Heart left ventricle (tissue), 13 donors: ENCODE data around the gene TMEM8B.

ENCODE experiments used
- POLR2A ChIP-seq, 2 donors: fragments of 450-650 bp; IDR thresholded peaks; one replicate each; pipeline ENCODE4 v1.6.1; 2017; ENCODE audit warnings: antibody characterized with exemption in 2 of 2, mild to moderate bottlenecking in 2 of 2, moderate library complexity in 2 of 2
- TF ChIP-seq, protein P1 (sequence below), 12 donors: fragments of 200-600 bp; sonication (generic) in 4 of 12; IDR thresholded peaks; one replicate each; pipeline versions ENCODE4 v1.5.0 to v1.8.0; 2018 to 2022; ENCODE audit warnings: antibody characterized with exemption in 12 of 12, mild to moderate bottlenecking in 5 of 12
- donor health status: ischemic (EF 13 %, LVEDD 7.1; RV severe dilation, severe dysfunction).
- donor health status: DM: no; HTN: yes; CAD: no.
- donor health status: DM: no; HTN: no; CAD: no.
- donor health status: ischemic (EF 25% LVEDD 6.9; RV normal size, moderate dysfunction).
- donor health status: ischemic (EF 25% LVEDD 5.7; RV mildly dilated, moderate dysfunction).
- donor health status: ischemic (EF 35%, LVEDD 5.7; RV mildly dilated, moderate dysfunction).
- donor health status: nonischemic (EF 11% LVEDD 7.7; RV severe dilation, severe dysfunction).
- donor health status: DM: yes; HTN: yes; CAD: no.
- donor health status: PGD.
- donor health status: ischemic (EF 29% LVEDD 5.4; RV normal size, mild dysfunction).
- donor health status: nonischemic (EF 23%, LVEDD 6.1; RV moderate dilation, normal function).

DNA sequence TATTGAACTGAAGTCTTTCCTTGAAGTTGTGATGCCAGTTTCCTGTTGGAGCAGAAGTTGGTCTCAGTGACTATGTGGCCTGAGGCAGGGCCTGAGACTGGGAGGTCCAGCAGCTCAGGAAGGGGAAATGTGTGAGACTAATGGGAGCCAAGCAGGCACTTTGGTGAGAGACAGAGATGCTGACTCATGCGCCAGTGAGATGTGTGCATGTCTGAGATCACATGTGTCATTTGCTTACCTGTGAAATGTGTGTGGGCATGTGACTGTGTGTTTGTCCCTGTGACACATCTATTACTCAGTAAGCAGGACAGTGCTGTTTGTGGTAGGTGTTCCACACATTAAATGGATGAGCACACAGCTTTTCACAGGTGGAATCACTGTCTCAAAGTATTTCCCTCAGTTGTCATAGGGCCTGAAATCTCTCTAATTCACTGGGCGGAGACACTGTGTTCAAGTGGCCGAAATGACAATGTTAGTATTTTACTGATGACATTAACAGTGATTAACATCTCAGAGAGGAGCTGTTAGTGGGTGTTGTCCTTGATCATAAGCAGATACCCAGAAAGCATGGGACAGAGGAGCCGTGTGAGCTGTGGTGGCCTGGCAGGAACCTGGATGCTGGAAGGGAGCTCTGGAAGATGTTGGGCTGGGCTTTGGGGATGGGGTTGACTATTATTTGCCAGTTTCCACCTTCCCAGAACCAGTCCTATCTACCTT, 30.2 kb upstream of the TMEM8B start:
- TF ChIP-seq, protein P1, sequence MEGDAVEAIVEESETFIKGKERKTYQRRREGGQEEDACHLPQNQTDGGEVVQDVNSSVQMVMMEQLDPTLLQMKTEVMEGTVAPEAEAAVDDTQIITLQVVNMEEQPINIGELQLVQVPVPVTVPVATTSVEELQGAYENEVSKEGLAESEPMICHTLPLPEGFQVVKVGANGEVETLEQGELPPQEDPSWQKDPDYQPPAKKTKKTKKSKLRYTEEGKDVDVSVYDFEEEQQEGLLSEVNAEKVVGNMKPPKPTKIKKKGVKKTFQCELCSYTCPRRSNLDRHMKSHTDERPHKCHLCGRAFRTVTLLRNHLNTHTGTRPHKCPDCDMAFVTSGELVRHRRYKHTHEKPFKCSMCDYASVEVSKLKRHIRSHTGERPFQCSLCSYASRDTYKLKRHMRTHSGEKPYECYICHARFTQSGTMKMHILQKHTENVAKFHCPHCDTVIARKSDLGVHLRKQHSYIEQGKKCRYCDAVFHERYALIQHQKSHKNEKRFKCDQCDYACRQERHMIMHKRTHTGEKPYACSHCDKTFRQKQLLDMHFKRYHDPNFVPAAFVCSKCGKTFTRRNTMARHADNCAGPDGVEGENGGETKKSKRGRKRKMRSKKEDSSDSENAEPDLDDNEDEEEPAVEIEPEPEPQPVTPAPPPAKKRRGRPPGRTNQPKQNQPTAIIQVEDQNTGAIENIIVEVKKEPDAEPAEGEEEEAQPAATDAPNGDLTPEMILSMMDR (IDR thresholded peaks at IDR 0.05) = no peak
- TF ChIP-seq POLR2A (IDR thresholded peaks at IDR 0.05) = no peak
